GM12878 (cell line): ENCODE data around the gene LHX6. TPM values are rescaled to one million over a fixed set of nuclear protein-coding genes. Genes with fewer than 3 reads are reported as not detected.

Source experiments
- ATAC-seq: fragments of 200-7000 bp; cut with Tn5 transposase; 3 replicates; pipeline ENCODE4 v1.9.1; 2020; ENCODE audit warnings: mild to moderate bottlenecking, moderate library complexity
- BruUV-seq: library from RNA; stranded (reverse); fragments of 400-500 nt; replicated peaks from 2 replicates; lab custom pipeline; 2021; lab: Mats Ljungman, UMichigan
- CTCF ChIA-PET: fragments of 300-600 bp; sonication (Branson Sonifier 250); formaldehyde crosslinking; extraction: SDS; loops from one replicate; lab custom pipeline; 2021; ENCODE audit warnings: inconsistent platforms; lab: Yijun Ruan, JAX
- POLR2A ChIA-PET: fragments of 350-600 bp; formaldehyde crosslinking; extraction: SDS; loops from one replicate; lab custom pipeline; 2021; ENCODE audit warnings: inconsistent platforms; lab: Charles Lee
- RAD21 ChIA-PET: fragments of 300-600 bp; sonication (Branson Sonifier 250); formaldehyde crosslinking; loops from one replicate; lab custom pipeline; 2023; ENCODE audit warnings: antibody characterized with exemption; ENCODE audit not compliant: unreplicated experiment; lab: Charles Lee
- SMC1A ChIA-PET: fragments of 300-600 bp; sonication (Branson Sonifier 250); formaldehyde crosslinking; loops from one replicate; lab custom pipeline; 2023; ENCODE audit not compliant: unreplicated experiment, uncharacterized antibody; lab: Charles Lee
- DNase-seq: peaks from one replicate; pipeline ENCODE4 v3.0.0-alpha.2; 2011; ENCODE audit warnings: low read depth, low spot score
- FAIRE-seq: peaks from 3 replicates; lab custom pipeline; 2011; peaks lifted over from hg19 to GRCh38; lab: Jason Lieb, UNC
- H2AFZ ChIP-seq: 2 replicates; pipeline ENCODE4 v1.6.0; 2011; ENCODE audit warnings: low read depth, low read length, control low read depth; ENCODE audit not compliant: control insufficient read depth
- H3K27ac ChIP-seq: 2 replicates; pipeline ENCODE4 v1.5.1; 2011; ENCODE audit warnings: control low read depth; ENCODE audit not compliant: control insufficient read depth, insufficient read depth
- H3K27me3 ChIP-seq, 2 experiments: replicated peaks in 1 of 2; 2 replicates each; pipeline versions ENCODE4 v1.6.0 to v1.6.1; 2011; ENCODE audit warnings: low read length in 1 of 2; ENCODE audit not compliant: control insufficient read depth in 2 of 2, insufficient read depth in 2 of 2
- H3K36me3 ChIP-seq, 2 experiments: 2 replicates each; pipeline ENCODE4 v1.5.1; 2011; ENCODE audit warnings: low read length in 1 of 2; ENCODE audit not compliant: control insufficient read depth in 2 of 2, insufficient read depth in 2 of 2
- H3K4me1 ChIP-seq: 2 replicates; pipeline ENCODE4 v1.6.1; 2011; ENCODE audit warnings: mild to moderate bottlenecking, low read length, moderate library complexity, mixed read lengths; ENCODE audit not compliant: control insufficient read depth, insufficient read depth
- H3K4me2 ChIP-seq: 2 replicates; pipeline ENCODE4 v1.6.0; 2011; ENCODE audit warnings: control low read depth; ENCODE audit not compliant: control insufficient read depth, insufficient read depth
- H3K4me3 ChIP-seq: fragments of 200-600 bp; sonication (generic); 2 replicates; pipeline ENCODE4 v1.5.1; 2016
- H3K79me2 ChIP-seq: 2 replicates; pipeline ENCODE4 v1.6.0; 2011; ENCODE audit warnings: low read length; ENCODE audit not compliant: control insufficient read depth, insufficient read depth
- H3K9ac ChIP-seq: 2 replicates; pipeline ENCODE4 v1.8.0; 2011; ENCODE audit warnings: low read length, control low read depth, mixed read lengths; ENCODE audit not compliant: control insufficient read depth, insufficient read depth
- H3K9me3 ChIP-seq: replicated peaks from 3 replicates; pipeline ENCODE4 v1.5.1; 2011; ENCODE audit warnings: mild to moderate bottlenecking, low read length; ENCODE audit not compliant: control insufficient read depth, insufficient read depth
- H4K20me1 ChIP-seq: 2 replicates; pipeline ENCODE4 v1.6.0; 2011; ENCODE audit not compliant: control insufficient read depth, insufficient read depth
- CREM ChIP-seq: IDR thresholded peaks from 2 replicates; pipeline ENCODE4 v1.6.1; 2014; ENCODE audit warnings: antibody characterized with exemption, low read depth
- DPF2 ChIP-seq: fragments of 450-650 bp; IDR thresholded peaks from 2 replicates; pipeline ENCODE4 v1.6.1; 2017; ENCODE audit warnings: mild to moderate bottlenecking
- GATAD2B ChIP-seq: fragments of 450-650 bp; conservative IDR thresholded peaks from 2 replicates; pipeline ENCODE4 v1.6.1; 2017; ENCODE audit warnings: low read depth, mild to moderate bottlenecking, moderate library complexity
- JUND ChIP-seq: IDR thresholded peaks from 2 replicates; pipeline ENCODE4 v1.6.1; 2012; ENCODE audit warnings: low read depth, mild to moderate bottlenecking, low read length, improper control_type of control experiment, moderate library complexity
- KAT2A ChIP-seq: conservative IDR thresholded peaks from 2 replicates; pipeline ENCODE4 v1.6.1; 2011; ENCODE audit warnings: low read depth, low read length; ENCODE audit not compliant: control insufficient read depth
- LARP7 ChIP-seq: fragments of 450-650 bp; IDR thresholded peaks from 2 replicates; pipeline ENCODE4 v1.6.1; 2017; ENCODE audit warnings: mild to moderate bottlenecking
- NR2C1 ChIP-seq: fragments of 450-650 bp; IDR thresholded peaks from 2 replicates; pipeline ENCODE4 v1.6.1; 2017; ENCODE audit warnings: antibody characterized with exemption, mild to moderate bottlenecking, moderate library complexity
- NR2F1 ChIP-seq: fragments of 450-650 bp; conservative IDR thresholded peaks from 2 replicates; pipeline ENCODE4 v1.6.1; 2017; ENCODE audit warnings: mild to moderate bottlenecking
- RELA ChIP-seq: fragments of 450-650 bp; IDR thresholded peaks from 2 replicates; pipeline ENCODE4 v1.8.0; 2014; ENCODE audit warnings: borderline replicate concordance; ENCODE audit not compliant: partially characterized antibody
- SUPT20H ChIP-seq: IDR thresholded peaks from 2 replicates; pipeline ENCODE4 v1.6.1; 2011; ENCODE audit warnings: low read depth, mild to moderate bottlenecking, low read length, moderate library complexity, borderline replicate concordance; ENCODE audit not compliant: control insufficient read depth
- TAF1 ChIP-seq: IDR thresholded peaks from 2 replicates; pipeline ENCODE4 v1.6.1; 2011; ENCODE audit warnings: mild to moderate bottlenecking, low read depth, low read length, borderline replicate concordance
- YY1 ChIP-seq: IDR thresholded peaks from 2 replicates; pipeline ENCODE4 v1.6.1; 2011; ENCODE audit warnings: low read depth, mild to moderate bottlenecking, low read length
- WGBS: methylation state at CpG from one replicate; pipeline ENCODE4 v1.1.6; 2016; ENCODE audit warnings: low lambda C conversion rate; ENCODE audit not compliant: insufficient replicate concordance, insufficient coverage; ENCODE audit errors: missing lambda C conversion rate; 5-methylcytosine and 5-hydroxymethylcytosine counted together
- in situ Hi-C: fragments of 300-500 bp; cut with MboI; formaldehyde crosslinking; loops from 9 replicates; pipeline ENCODE4 v1.14.3; 2018; ENCODE audit warnings: mixed read lengths
- intact Hi-C: fragments of 100-400 bp; cut with micrococcal nuclease; formaldehyde crosslinking; loops from one replicate; pipeline ENCODE4 v1.14.2; 2022; ENCODE audit not compliant: unreplicated experiment
- polyA plus RNA-seq, 11 experiments: library from polyadenylated mRNA; depleted of rRNA in 4 of 11; unstranded in 6 of 11; stranded (reverse) in 5 of 11; fragments of >200 nt; fragmentation: Nextera tagmentation in 4 of 11; fragmentation: Illumina TruSeq in 1 of 11; extraction: Ambion mirVana in 4 of 11; extraction: Trizol in 1 of 11; gene quantifications; 1 replicate in 1 of 11; 2 replicates in 10 of 11; pipeline versions ENCODE4 v1.2.1 to v1.2.3, GENCODE V29; 2011 to 2016; ENCODE audit warnings: inconsistent platforms in 2 of 11, missing spikeins in 2 of 11, low read depth in 1 of 11
- total RNA-seq, 4 experiments: library from RNA; depleted of rRNA in 3 of 4; stranded (reverse); fragments of >200 nt in 3 of 4; fragmentation: Illumina TruSeq in 1 of 4; extraction: Trizol in 1 of 4; gene quantifications; 2 replicates each; pipeline versions ENCODE4 v1.2.1 to v1.2.3, GENCODE V29; 2013 to 2021
- TF ChIP-seq, protein P1 (sequence below): fragments of 450-650 bp; IDR thresholded peaks from 2 replicates; pipeline ENCODE4 v1.6.1; 2016; ENCODE audit warnings: mild to moderate bottlenecking
- TF ChIP-seq, protein P2 (sequence below): fragments of 150-350 bp; IDR thresholded peaks from 2 replicates; pipeline ENCODE4 v1.6.1; 2014; ENCODE audit warnings: mild to moderate bottlenecking, low read depth, low read length

The LHX6 gene
- total and polyA plus RNA-seq, 10 of the 15 experiments (the other 5 are each of a cell fraction or from before 2014, with no cell fraction given): not detected

DNA sequence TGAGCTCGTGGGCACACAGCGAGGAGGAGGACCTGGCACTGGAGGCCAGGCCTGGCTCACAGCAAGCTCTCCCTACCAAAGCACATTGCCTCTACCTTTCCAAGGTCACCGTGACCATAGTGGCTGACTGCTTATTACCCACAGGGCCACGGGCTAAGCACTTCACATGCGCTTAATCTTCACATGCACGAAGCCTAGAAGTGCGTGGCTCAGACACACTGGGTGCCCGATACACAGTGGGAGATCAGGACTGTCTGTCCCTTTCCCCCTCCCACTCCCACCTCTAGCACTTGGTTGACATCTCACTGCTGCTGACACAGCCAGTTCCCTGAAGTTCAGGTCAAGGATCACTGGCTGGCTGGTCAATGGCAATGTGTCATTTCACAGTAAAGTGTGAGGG, 23.6 kb downstream of the LHX6 start (continued):
- TF ChIP-seq SUPT20H (no peak), NR2C1 (no peak)
- TF ChIP-seq, all 136 proteins: peak for 0

DNA sequence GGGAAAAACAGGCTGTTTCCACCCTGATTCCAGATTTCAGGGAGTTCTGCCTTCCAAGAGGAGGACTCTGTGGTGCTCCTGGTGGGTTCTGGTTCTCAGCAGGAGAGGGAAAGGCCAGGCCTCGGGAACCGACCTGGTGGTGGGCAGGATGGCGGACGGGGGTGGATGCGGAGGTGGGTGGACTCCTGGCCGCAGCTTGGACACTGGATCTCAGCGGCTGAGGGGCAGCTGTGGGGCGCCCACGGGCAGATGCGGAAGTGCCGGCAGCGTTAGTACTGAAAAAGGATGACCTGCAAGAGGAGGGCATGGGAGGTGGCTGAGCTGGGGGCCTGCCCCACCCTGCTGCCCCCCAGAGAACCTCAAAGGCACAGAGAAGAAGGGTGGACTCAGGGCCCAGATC, 24.3 kb downstream of the LHX6 start:
- no peak overlapping the region for H3K9ac ChIP-seq
- H3K27ac ChIP-seq: no peak overlapping the region
- ATAC-seq (no peak), DNase-seq (no peak), FAIRE-seq (no peak)
- H4K20me1 ChIP-seq: no peaks in the 10 kb centered on the region
- no peaks in the 10 kb centered on the region for H3K4me1 ChIP-seq
- WGBS: 34% methylated on average over 12 of the region's 12 CpGs
- H3K9me3 ChIP-seq: no peaks in the 10 kb centered on the region
- H2AFZ ChIP-seq: no peak overlapping the region
- no peak overlapping the region for H3K4me3 ChIP-seq
- TF ChIP-seq TAF1 (no peak), JUND (no peak), NR2F1 (no peak)
- ChIA-PET SMC1A (no interaction called here), CTCF (interaction anchor here (0.8 kb wide), 1 partner anchor 12 kb away, joined by 3 read pairs; no protein-coding TSS in a partner anchor), RAD21 (no interaction called here), POLR2A (no interaction called here)
- no peak overlapping the region for H3K4me2 ChIP-seq
- intact Hi-C loops: no loop called here
- in situ Hi-C loops: no loop called here
- H3K36me3 ChIP-seq: no peaks in the 10 kb centered on the region
- H3K79me2 ChIP-seq: no peaks in the 10 kb centered on the region
- H3K27me3 ChIP-seq: no peaks in the 10 kb centered on the region; a peak in 1 of 4 replicates
- BruUV-seq: no TSS peak

DNA sequence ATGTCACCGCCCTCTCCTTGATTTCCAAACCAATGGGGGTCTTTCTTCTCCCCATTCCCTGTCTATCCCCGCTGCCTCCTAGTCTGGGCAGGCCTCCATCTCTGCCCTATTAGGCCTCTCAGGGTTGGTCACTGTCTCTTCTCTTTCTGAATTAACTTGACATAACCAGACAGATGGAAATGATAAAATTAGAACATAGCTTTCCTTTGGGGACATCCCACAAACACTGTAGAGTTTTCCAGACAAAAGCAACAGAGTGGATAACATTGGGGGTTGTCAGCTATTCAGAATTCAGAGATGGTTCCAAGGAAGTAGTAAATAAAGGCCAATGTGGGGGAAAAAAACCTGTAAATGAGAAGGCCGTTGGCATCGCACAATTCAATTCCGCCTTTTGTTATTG, 24.7 kb downstream of the LHX6 start:
- ChIA-PET POLR2A (no interaction called here), RAD21 (no interaction called here), SMC1A (no interaction called here), CTCF (interaction anchor here (0.8 kb wide), 1 partner anchor 12 kb away, joined by 3 read pairs; no protein-coding TSS in a partner anchor)
- DNase-seq (no peak), ATAC-seq (no peak), FAIRE-seq (no peak)
- intact Hi-C loops: no loop called here
- in situ Hi-C loops: no loop called here
- Histone ChIP-seq H3K9me3 (no peaks in the 10 kb centered on the region), H3K9ac (no peak overlapping the region), H3K36me3 (no peaks in the 10 kb centered on the region), H3K79me2 (no peaks in the 10 kb centered on the region), H3K27me3 (no peaks in the 10 kb centered on the region; a peak in 1 of 4 replicates), H3K4me2 (no peak overlapping the region), H4K20me1 (no peaks in the 10 kb centered on the region), H3K4me3 (no peak overlapping the region), H3K27ac (no peak overlapping the region), H3K4me1 (no peaks in the 10 kb centered on the region), H2AFZ (no peak overlapping the region)
- no TSS peak for BruUV-seq
- 53% methylated on average over 5 of the region's 5 CpGs for WGBS
- TF ChIP-seq RELA (no peak), YY1 (no peak), LARP7 (no peak), DPF2 (no peak), NR2C1 (no peak), GATAD2B (no peak), CREM (no peak), KAT2A (no peak)
- TF ChIP-seq, protein P1, sequence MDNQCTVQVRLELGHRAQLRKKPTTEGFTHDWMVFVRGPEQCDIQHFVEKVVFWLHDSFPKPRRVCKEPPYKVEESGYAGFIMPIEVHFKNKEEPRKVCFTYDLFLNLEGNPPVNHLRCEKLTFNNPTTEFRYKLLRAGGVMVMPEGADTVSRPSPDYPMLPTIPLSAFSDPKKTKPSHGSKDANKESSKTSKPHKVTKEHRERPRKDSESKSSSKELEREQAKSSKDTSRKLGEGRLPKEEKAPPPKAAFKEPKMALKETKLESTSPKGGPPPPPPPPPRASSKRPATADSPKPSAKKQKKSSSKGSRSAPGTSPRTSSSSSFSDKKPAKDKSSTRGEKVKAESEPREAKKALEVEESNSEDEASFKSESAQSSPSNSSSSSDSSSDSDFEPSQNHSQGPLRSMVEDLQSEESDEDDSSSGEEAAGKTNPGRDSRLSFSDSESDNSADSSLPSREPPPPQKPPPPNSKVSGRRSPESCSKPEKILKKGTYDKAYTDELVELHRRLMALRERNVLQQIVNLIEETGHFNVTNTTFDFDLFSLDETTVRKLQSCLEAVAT: no peak
- TF ChIP-seq, protein P2, sequence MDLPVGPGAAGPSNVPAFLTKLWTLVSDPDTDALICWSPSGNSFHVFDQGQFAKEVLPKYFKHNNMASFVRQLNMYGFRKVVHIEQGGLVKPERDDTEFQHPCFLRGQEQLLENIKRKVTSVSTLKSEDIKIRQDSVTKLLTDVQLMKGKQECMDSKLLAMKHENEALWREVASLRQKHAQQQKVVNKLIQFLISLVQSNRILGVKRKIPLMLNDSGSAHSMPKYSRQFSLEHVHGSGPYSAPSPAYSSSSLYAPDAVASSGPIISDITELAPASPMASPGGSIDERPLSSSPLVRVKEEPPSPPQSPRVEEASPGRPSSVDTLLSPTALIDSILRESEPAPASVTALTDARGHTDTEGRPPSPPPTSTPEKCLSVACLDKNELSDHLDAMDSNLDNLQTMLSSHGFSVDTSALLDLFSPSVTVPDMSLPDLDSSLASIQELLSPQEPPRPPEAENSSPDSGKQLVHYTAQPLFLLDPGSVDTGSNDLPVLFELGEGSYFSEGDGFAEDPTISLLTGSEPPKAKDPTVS: no peak
